Measurements from ENCODE around the gene PDHX.
"Not testable (repeated sequence)": the region's sequence is repeated elsewhere in the genome, so short reads cannot be mapped to it uniquely, and the experiment has no call there.

The PDHX gene

GRCh38 chr11:34911676-34912075 is 4.7 kb upstream of the PDHX start:
- DNase-seq (ENCODE audit: low read depth) = no peak

GRCh38 chr11:34913556-34913955 is 2.9 kb upstream of the PDHX start:
- not testable (repeated sequence) for DNase-seq (ENCODE audit: low read depth)

- no peak for DNase-seq (ENCODE audit: low read depth)
Observed at GRCh38 chr11:34915136-34916014, 1.0 kb upstream of the PDHX start.

DNA sequence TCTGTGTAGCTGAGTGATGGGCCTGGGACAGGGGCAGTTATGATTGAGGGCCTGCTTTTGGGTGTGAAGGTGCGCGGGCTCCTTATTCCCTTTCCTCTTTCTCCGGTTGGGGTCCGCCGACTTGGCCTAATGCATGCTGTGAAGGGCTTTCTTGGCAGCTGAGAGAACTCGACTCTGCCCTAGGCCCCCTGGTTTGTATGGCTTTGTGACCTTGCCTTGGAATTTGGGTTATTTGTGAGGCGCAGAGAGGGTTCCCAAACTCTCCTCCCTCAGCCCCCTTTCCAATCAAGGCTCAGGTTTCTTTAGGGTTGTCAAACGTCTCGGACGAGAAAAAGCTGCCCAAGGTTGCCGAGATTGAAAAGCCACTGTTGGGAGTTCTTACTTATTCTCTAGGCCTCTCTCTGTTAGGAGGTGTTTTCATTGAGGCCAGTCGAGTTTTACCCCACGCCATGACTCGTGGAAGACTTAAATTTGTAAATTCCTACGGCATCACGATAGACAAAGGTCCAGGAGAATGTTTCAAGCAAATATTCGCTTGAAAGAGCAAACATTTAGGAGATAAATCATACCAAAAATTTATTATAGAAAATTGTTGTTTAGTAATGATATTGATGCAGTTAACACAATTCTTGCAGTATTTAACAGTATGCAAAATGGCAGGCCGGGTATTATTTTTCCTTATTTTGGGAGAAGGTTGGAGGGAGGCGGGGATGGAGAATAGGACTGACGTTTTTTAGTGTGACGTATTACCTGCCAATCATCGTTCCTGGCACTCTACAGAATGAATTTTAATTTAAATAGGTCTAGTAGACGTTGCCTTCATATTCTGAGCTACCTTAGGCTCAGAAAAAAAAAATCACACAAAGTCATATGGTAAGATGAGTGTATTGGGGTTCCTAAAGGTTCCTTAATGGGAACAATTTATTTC is 689 bp downstream of the PDHX start:
- no peak for DNase-seq (ENCODE audit: low read depth)

DNA sequence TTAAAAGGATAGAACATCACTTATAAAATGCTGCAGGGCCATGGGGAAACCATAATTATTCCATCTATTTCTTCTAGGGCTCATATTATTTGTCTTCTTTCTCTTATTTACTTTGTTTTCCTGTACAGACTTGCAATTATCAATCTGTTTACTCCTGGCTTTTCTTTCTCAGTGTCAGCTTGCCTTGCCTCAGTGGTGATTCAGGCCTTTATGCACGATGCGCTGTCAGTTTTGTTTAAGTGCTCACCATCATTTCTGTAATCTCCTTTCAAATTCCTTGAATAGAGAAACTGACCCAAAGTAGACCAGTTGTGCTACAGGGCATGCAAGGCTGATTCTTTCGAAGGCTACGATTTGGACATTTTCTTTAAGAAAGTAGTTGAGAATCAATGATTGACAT is 4.7 kb downstream of the PDHX start:
- DNase-seq (ENCODE audit: low read depth) = no peak

GRCh38 chr11:34924714-34925113 is 8.3 kb downstream of the PDHX start:
- no peak for DNase-seq (ENCODE audit: low read depth)

DNA sequence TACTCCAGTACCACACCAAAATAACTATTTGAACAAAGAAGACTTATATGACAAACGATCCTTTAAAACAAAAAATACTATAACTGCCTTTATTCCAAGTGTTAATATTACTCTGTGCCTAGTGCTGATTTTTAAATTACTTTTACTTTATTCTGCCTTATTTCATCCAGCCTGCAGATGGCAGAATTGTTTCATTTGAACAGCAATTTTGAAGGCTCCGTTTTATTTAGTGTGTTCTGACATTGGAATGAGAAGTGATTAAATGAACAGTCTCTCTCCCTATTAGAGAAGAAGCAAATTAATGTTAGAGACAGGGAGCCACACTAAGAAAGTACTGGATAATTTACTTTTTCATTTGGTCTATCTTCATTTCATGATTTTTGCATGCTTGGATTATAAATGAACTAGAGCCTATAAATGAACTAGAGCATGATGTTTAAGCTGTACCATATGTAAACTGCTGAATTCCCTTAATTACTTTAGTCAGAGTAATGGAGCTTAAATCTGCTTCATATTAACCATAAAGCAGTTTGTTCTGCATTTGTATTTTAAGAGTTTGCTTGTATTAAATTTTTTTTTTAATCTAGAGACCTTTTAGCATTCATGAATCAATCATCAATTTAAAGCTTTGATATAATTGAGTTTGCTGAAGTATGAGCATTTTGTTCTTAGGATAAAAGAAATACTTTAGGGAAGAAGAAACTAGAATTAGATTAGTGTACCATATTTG is 9.8 kb downstream of the PDHX start:
- no peak for DNase-seq (ENCODE audit: low read depth)

- DNase-seq (ENCODE audit: low read depth) = no peak
Observed at GRCh38 chr11:34926831-34927132, 10.4 kb downstream of the PDHX start.

DNA sequence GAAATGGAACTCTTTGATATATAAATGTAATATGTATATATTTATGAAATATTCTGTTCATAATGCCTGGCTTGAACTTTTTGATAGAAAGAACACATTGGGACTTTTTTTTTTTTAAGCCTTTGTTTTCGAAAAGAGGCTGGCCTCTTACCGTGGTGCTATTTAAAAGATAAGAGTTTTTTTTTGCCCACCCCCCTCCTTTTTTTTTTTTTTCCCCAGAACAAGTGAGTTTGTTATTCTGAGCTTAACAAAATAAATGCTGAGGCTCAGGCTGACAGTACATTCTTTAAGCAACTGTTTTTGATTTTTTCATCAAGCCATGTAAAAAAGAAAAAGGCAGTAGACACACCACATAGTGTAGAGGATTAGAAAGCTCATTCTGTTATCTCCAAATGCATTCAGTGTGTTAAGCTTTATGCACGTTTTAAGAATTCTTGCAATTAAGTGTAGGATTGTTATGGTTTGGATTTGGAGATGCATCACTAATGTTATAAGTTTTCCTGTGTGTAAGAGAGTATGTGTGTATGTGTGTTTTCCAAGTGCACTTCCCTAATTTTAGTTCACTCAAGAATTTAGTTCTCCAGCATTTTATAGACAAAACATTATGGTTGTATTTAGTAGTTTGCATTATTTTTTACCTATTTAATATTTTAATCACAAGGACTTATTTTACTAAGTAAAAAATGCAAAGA is 12.0 kb downstream of the PDHX start:
- no peak for DNase-seq (ENCODE audit: low read depth)

DNA sequence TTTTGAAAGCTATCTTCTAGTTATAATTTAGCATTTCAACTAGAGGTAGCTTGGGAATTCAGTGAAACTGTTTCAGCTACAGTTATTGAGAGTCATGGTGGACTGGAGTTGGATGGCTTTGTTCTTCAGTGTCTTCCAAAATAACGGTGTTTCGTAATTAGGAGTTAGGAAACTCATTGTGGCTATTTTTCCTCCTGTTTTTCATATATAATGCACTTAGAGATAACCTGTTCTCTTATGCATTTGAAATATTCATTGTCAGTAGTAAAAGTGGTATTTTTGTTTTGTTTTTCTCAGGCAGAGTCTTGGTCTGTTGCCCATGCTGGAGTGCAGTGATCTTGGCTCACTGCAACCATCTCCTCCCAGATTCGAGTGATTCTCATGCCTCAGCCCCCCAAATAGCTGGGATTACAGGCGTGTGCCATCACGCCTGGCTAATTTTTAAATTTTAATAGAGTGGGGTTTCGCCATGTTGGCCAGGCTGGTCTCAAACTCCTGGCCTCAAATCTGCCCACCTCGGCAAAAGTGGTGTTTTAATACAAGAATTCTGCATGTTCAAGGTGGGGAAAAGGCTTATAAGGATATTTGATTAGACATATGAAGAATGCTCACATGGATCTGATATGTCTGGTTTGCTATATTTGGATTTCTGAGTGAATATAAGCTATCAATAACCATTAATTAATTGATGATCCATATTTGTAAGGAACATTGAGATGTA is 12.7 kb downstream of the PDHX start:
- DNase-seq (ENCODE audit: low read depth) = no peak

DNA sequence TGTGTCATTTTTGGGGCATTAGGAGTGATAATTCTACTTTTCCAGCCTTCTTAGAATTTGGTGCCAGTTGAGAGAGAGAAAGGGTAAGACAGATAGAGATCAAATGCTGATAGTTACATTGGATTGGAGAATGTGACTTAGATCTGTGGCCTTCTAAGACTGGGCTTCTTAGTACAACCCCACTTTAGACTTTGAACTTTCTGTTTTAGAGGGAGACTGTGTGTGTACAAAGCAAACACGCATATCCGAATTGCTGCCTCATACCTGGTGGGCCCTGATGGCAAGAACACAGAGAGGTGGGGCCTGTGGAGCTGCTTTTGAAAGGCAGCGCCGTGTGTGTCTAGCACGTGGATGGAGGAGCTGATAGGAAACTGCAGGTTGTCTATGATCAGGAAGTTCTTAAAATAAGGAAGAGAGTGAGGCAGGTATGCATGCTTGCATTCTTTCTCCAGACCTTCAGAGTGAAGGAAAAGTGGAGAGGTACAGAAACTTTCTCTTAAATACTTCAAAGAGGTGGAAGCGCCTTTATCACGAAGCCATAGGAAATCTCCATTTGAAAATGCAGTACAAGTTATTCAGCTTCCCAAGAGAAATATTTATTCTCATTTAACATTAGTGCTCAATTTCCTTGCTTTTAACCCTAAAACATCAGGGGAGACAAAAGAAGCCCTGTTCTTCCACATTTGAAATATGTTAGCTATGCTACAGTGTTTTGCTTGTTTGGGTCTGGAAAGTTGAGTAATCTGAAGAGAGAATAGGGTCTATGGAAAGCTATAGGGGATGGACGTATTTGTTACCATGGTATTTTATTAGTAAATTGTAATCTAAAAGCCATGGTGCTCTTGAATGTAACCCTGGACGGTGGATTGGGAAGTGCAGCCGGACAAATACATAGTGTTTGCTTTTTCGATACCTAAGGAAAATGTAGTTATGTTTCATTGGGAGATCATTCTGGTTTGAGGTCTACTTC is 13.7 kb downstream of the PDHX start:
- no peak for DNase-seq (ENCODE audit: low read depth)

- DNase-seq (ENCODE audit: low read depth) = no peak
Observed at GRCh38 chr11:34936945-34937629, 20.7 kb downstream of the PDHX start.

GRCh38 chr11:34938611-34939010 is 22.2 kb downstream of the PDHX start:
- DNase-seq (ENCODE audit: low read depth) = no peak

- DNase-seq (ENCODE audit: low read depth) = no peak
Observed at GRCh38 chr11:34940026-34940677, 23.7 kb downstream of the PDHX start.

DNA sequence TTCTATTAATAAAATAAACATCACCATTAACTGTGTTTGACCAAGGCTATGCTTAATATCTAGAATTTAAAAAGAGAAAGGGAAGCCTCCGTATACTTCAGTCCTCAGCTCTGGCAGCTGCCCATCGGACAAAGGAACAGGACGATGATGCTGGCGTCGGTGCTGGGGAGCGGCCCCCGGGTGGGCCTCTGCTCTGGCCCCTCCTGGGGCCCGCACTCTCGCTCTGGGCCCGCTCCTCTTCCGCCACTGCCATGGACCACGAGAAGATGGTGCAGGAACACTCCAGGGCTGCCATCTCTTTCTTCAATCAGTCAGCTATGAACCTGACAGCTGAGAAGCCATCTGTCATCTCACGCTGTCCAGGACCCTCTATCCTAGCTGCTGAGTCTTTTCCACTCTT is 25.3 kb downstream of the PDHX start:
- no peak for DNase-seq (ENCODE audit: low read depth)

DNA sequence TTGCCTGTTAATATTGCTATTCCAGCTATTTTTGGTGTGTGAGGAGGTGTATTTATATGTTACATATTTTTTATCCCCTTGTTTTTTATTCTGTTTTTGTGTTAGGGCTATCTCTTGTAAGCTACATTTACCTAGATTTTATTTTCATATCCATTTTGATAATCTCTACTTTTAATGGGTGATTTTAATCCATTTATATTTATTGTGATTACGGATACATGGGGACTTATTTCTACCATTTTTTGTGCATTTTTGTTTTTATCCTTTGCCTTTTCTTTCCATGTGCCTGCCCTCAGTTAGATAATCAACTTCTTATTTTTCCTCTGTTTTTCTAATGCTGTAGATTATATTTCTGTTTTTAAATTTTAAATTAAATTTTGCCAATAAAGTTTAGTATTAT is 28.3 kb downstream of the PDHX start:
- DNase-seq (ENCODE audit: low read depth) = no peak

GRCh38 chr11:34948696-34949095 is 32.3 kb downstream of the PDHX start:
- DNase-seq (ENCODE audit: low read depth) = no peak

GRCh38 chr11:34953955-34954354 is 37.5 kb downstream of the PDHX start:
- DNase-seq (ENCODE audit: low read depth) = no peak

GRCh38 chr11:34957206-34957605 is 40.8 kb downstream of the PDHX start:
- DNase-seq (ENCODE audit: low read depth) = no peak
